ENCODE results near the gene LOXL4.

DNA sequence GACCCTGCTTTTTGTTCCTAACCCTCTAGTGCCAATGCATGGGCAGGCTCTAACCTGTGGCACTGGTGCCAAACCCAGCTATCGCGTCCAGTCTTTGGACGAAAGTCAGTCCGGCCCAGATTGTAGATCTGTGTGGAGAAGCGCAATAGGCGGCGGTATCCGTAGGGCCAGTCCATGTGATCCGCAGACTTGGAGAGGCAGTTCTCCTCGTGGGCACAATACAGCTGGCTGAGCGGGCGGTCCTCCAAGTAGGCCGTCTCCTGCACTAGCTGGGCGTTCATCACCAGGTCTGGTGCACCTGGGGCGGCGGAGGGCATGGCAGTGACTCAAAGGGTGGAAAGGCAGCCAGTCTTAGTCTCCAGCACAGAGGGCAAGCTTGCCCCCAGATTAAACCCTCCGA, 14.5 kb downstream of the LOXL4 start:
- TF ChIP-seq, protein P1, sequence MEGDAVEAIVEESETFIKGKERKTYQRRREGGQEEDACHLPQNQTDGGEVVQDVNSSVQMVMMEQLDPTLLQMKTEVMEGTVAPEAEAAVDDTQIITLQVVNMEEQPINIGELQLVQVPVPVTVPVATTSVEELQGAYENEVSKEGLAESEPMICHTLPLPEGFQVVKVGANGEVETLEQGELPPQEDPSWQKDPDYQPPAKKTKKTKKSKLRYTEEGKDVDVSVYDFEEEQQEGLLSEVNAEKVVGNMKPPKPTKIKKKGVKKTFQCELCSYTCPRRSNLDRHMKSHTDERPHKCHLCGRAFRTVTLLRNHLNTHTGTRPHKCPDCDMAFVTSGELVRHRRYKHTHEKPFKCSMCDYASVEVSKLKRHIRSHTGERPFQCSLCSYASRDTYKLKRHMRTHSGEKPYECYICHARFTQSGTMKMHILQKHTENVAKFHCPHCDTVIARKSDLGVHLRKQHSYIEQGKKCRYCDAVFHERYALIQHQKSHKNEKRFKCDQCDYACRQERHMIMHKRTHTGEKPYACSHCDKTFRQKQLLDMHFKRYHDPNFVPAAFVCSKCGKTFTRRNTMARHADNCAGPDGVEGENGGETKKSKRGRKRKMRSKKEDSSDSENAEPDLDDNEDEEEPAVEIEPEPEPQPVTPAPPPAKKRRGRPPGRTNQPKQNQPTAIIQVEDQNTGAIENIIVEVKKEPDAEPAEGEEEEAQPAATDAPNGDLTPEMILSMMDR (IDR thresholded peaks at IDR 0.05; ENCODE audit: poor library complexity) = no peak
- no peak for TF ChIP-seq EZH2 (IDR thresholded peaks at IDR 0.05; ENCODE audit: borderline replicate concordance)

Data from hepatocyte (in vitro differentiated cells).